ENCODE measurements around the gene IDNK.

The IDNK gene

DNA sequence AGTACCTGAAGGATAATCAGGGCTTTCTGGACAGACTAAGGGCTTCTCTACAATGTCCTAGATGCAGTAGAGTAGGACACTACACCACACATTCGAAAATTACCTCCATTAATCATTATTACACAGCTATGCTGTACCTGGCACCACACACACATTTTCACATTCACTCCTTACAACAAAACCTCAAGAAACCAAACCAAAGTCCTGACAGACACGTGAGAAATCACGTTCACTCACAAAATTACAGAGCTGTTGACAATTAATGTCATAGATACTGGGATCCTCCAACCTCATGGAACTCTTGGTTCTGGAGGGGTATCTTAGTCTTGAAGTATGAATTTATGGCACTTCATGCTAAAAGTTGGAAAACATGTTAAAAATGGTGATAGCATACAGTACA, 68.5 kb downstream of the IDNK start:
- no peak for DNase-seq (ENCODE audit: low read depth in 2 of 2)
